Breast epithelium (tissue), 4 donors: ENCODE measurements around the gene SLC28A1. TPM values are rescaled to one million over a fixed set of nuclear protein-coding genes. Genes with fewer than 3 reads are reported as not detected.

ENCODE experiments used
- DNase-seq, 2 donors: peaks; one replicate each; pipeline ENCODE4 v3.0.0-alpha.2; 2019; ENCODE audit warnings: low spot score in 2 of 2
- H3K27ac ChIP-seq, 2 donors: fragments of 200-600 bp; sonication (generic) in 1 of 2; one replicate each; pipeline ENCODE4 v1.5.1; 2016 to 2019; ENCODE audit warnings: mild to moderate bottlenecking in 1 of 2
- H3K27me3 ChIP-seq, 2 donors: fragments of 200-600 bp; sonication (generic) in 1 of 2; one replicate each; pipeline versions ENCODE4 v1.5.1 to v1.6.0; 2017 to 2019; ENCODE audit warnings: control low read depth in 1 of 2, mild to moderate bottlenecking in 1 of 2
- H3K36me3 ChIP-seq: fragments of 200-600 bp; one replicate; pipeline ENCODE4 v1.5.1; 2019
- H3K4me1 ChIP-seq, 2 donors: fragments of 200-600 bp; sonication (generic); one replicate each; pipeline ENCODE4 v1.5.1; 2016 to 2019; ENCODE audit warnings: control low read depth in 1 of 2
- H3K4me3 ChIP-seq, 3 donors: fragments of 200-600 bp; sonication (generic); 1 replicate in 2 of 3; 2 replicates in 1 of 3; pipeline ENCODE4 v1.5.1; 2016 to 2019; ENCODE audit warnings: mild to moderate bottlenecking in 3 of 3, moderate library complexity in 2 of 3
- H3K9me3 ChIP-seq, 2 donors: fragments of 200-600 bp; sonication (generic) in 1 of 2; one replicate each; pipeline ENCODE4 v1.5.1; 2016 to 2019; ENCODE audit warnings: control low read depth in 1 of 2
- CTCF ChIP-seq, 3 donors: fragments of 450-650 bp; IDR thresholded peaks; one replicate each; pipeline ENCODE4 v1.5.1; 2016 to 2017; ENCODE audit warnings: antibody characterized with exemption in 3 of 3, mild to moderate bottlenecking in 3 of 3, moderate library complexity in 3 of 3
- POLR2A ChIP-seq: fragments of 450-650 bp; IDR thresholded peaks from one replicate; pipeline ENCODE4 v1.6.1; 2016; ENCODE audit warnings: antibody characterized with exemption, mild to moderate bottlenecking, moderate library complexity
- POLR2AphosphoS5 ChIP-seq, 3 donors: sonication (generic); formaldehyde crosslinking; IDR thresholded peaks; one replicate each; pipeline ENCODE4 v1.6.1; 2017; ENCODE audit warnings: antibody characterized with exemption in 3 of 3
- intact Hi-C: fragments of 100-400 bp; cut with DNase I; formaldehyde crosslinking; loops from one replicate; pipeline ENCODE4 v1.15.1; 2023; ENCODE audit warnings: low total_unique reads
- total RNA-seq, 3 donors: library from RNA; depleted of rRNA; stranded (reverse); fragments of >200 nt; gene quantifications; one replicate each; pipeline ENCODE4 v1.1.0, GENCODE V29; 2016

Gene SLC28A1
- total RNA-seq, 3 donors from 2014 or later = 0.59 TPM; not detected in 2

- intact Hi-C loops = loop anchor here (2.0 kb wide), 1 partner anchor 27 kb away; no protein-coding TSS in a partner anchor
- no peaks in the 10 kb centered on the region for H3K36me3 ChIP-seq
- no peak for DNase-seq
- H3K4me1 ChIP-seq = no peaks in the 10 kb centered on the region
- no peak overlapping the region for H3K4me3 ChIP-seq
- no peak overlapping the region for H3K27ac ChIP-seq
- H3K27me3 ChIP-seq = no peaks in the 10 kb centered on the region
- no peaks in the 10 kb centered on the region for H3K9me3 ChIP-seq
- TF ChIP-seq CTCF (IDR thresholded peaks at IDR 0.05) (no peak), POLR2A (no peak), POLR2AphosphoS5 (IDR thresholded peaks at IDR 0.05) (no peak)
These were observed 5.0 kb downstream of the SLC28A1 start for GRCh38 chr15:84889313-84889990.

DNA sequence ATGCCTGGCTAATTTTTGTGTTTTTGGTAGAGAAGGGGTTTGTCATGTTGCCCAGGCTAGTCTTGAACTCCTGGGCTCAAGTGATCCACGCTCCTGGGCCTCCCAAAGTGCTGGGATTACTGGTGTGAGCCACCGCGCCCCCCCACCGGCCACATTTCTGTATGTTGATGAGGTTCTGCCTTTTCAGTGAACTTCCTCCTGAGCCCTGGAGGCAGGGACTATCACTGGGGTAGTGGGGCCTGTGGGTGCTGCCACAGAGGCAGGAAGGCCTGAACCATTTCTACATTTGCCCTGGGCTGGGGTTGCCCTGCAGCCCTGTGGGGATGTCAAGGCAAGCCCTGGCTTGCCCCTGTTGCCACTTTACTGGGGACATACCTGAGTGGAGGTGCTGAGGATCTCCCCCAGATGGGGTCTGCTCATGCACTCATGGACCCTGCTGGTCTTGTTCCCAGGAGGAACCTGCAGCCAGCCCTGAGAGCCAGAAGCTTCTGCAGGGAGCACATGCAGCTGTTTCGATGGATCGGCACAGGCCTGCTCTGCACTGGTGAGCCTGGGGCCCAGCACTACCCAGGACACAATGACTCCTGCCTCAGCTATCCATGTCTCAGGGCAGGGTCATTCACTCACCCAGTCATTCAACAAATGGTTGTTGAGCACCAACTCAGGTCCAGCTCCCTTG is 5.7 kb downstream of the SLC28A1 start:
- no peak for DNase-seq
- TF ChIP-seq CTCF (IDR thresholded peaks at IDR 0.05) = no peak
- TF ChIP-seq POLR2A = no peak
- no peak for TF ChIP-seq POLR2AphosphoS5 (IDR thresholded peaks at IDR 0.05)
- no peaks in the 10 kb centered on the region for H3K27me3 ChIP-seq
- H3K4me3 ChIP-seq = no peak overlapping the region
- no peak overlapping the region for H3K27ac ChIP-seq
- H3K4me1 ChIP-seq = no peaks in the 10 kb centered on the region
- H3K36me3 ChIP-seq = no peaks in the 10 kb centered on the region
- no peaks in the 10 kb centered on the region for H3K9me3 ChIP-seq
- intact Hi-C loops = loop anchor here (2.0 kb wide), 1 partner anchor 27 kb away; no protein-coding TSS in a partner anchor

- intact Hi-C loops = no loop called here
- Histone ChIP-seq H3K27ac (no peak overlapping the region), H3K36me3 (no peaks in the 10 kb centered on the region), H3K27me3 (no peaks in the 10 kb centered on the region), H3K9me3 (no peaks in the 10 kb centered on the region), H3K4me3 (no peak overlapping the region), H3K4me1 (no peaks in the 10 kb centered on the region)
- TF ChIP-seq CTCF (IDR thresholded peaks at IDR 0.05) = no peak
- TF ChIP-seq POLR2AphosphoS5 (IDR thresholded peaks at IDR 0.05) = no peak
- TF ChIP-seq POLR2A = no peak
- no peak for DNase-seq
These were observed 6.3 kb downstream of the SLC28A1 start for GRCh38 chr15:84890670-84891162.

- Histone ChIP-seq H3K4me3 (no peak overlapping the region), H3K27me3 (no peaks in the 10 kb centered on the region), H3K9me3 (no peaks in the 10 kb centered on the region), H3K4me1 (no peaks in the 10 kb centered on the region), H3K27ac (no peak overlapping the region), H3K36me3 (no peaks in the 10 kb centered on the region)
- intact Hi-C loops = no loop called here
- no peak for DNase-seq
- TF ChIP-seq POLR2AphosphoS5 (IDR thresholded peaks at IDR 0.05) (no peak), CTCF (IDR thresholded peaks at IDR 0.05) (no peak), POLR2A (no peak)
These were observed 6.9 kb downstream of the SLC28A1 start for GRCh38 chr15:84891339-84891738.

- intact Hi-C loops = no loop called here
- H3K36me3 ChIP-seq = no peaks in the 10 kb centered on the region
- DNase-seq = no peak
- H3K27ac ChIP-seq = no peak overlapping the region
- H3K27me3 ChIP-seq = no peaks in the 10 kb centered on the region
- TF ChIP-seq POLR2A (no peak), CTCF (IDR thresholded peaks at IDR 0.05) (no peak), POLR2AphosphoS5 (IDR thresholded peaks at IDR 0.05) (no peak)
- no peak overlapping the region for H3K4me3 ChIP-seq
- no peaks in the 10 kb centered on the region for H3K4me1 ChIP-seq
- no peaks in the 10 kb centered on the region for H3K9me3 ChIP-seq
These were observed 8.4 kb downstream of the SLC28A1 start for GRCh38 chr15:84892786-84893307.
